GM19455 (cell line): ENCODE results near the gene NTRK2.

Source experiments
- ATAC-seq: cut with Tn5 transposase; IDR thresholded peaks from one replicate; pipeline ENCODE4 v1.9.1; 2021; ENCODE audit not compliant: unreplicated experiment

NTRK2 gene

DNA sequence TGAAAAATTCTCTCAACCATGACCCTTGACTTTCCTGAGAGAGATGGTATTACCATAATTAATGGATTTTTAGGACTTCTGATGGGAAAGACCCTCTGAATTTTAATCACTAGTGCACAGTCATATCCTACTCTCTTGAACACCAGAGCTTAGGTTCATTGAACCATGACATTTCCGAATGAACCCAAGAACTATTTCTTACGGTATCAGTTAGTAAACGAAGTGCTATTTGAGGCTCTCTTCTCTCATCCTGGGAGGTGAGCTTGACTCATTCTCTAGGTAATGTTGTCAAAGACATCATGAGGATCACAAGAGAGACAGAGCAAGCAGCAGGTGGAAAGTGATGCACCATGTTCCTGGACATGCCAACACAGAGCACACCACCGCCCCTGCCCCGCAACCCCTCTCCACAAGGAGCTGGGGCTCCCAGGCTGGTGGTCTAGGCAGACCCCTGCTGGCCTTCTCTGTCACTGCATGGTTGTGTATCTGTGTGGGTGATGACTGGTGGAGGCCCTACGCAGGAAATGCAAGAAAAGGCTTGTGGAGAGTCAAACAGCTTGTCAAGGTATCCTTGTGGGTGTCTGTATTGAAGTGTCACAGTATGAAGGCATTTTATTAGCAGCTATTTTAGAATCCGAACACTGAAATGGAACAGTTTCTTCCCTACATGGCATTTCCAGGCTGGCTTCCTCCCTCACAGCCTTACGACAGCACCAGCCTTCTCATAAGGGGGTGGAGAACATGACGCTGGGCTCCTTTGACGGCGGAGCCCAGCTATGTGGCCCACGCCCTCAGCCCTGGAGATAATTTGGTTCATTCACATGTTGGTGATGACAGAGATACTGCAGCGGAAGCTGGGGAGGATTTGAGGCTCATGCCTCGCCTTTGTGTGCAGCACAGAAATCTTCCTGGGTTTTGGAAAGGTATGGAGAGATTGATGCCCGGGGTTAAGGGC lies 297.6 kb downstream of the NTRK2 start:
- no peak for ATAC-seq

- no peak for ATAC-seq
Measured at GRCh38 chr9:84969084-84969483, 299.6 kb downstream of the NTRK2 start.

- no peak for ATAC-seq
Measured at GRCh38 chr9:84969736-84970135, 300.2 kb downstream of the NTRK2 start.

- no peak for ATAC-seq
Measured at GRCh38 chr9:84970432-84970831, 300.9 kb downstream of the NTRK2 start.

DNA sequence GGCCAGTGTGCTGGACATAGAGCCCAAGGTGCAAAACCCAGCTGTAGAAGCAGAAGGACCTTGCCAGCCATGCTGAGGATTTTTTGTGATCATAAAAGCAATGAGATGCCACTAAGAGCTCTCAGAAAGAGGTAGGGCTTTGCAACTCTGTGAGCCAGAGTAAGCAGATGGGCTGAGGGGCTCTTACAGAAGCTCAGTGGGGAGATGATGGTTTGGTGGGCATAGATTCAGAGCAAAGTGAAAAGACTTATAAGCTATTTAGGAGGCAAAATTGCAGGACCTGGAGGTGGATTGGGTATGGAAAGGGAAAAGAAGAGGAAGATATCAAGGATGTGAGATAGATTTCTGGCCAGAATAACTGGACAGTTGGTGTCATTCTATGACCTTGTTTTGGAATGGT lies 302.0 kb downstream of the NTRK2 start:
- no peak for ATAC-seq

- no peak for ATAC-seq
Measured at GRCh38 chr9:84974258-84974657, 304.7 kb downstream of the NTRK2 start.

DNA sequence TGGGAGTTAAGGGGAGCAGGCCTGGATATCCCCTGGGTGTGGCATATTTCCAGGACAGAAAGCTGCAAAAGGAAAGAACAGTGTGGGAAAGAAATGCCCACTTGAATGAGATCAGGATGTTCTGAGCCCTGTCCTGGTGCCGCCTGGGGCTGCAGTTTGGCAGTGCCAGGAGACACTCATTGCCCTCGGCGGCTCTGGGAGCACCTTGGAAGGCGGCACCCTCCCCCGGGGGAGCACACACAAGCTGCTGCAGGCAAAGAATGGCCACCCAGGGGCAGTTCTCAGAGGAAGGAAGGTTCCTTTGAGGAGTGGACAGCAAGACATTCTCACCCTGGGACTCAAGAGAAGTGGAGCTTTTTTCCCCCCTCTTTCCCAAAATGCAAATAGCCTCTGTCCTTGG lies 305.3 kb downstream of the NTRK2 start:
- ATAC-seq: no peak

DNA sequence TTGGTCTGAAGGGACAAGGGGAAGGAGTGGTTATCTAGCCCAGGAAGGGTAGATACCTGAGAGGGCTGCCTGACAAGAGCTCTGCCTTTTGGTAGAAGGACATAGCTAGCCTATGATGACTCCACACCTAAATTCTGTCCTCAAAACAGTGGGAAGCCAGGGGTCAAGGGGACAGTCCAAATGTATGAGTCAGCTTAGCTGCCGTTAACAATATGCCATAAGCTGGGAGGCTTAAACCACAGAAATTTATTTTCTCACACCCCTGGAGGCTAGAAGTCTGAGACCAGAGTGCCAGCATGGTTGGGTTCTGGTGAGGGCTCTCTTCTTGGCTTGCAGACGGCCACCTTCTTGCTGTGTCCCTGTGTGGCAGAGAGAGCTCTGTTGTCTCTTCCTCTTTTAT lies 306.4 kb downstream of the NTRK2 start:
- ATAC-seq: no peak

DNA sequence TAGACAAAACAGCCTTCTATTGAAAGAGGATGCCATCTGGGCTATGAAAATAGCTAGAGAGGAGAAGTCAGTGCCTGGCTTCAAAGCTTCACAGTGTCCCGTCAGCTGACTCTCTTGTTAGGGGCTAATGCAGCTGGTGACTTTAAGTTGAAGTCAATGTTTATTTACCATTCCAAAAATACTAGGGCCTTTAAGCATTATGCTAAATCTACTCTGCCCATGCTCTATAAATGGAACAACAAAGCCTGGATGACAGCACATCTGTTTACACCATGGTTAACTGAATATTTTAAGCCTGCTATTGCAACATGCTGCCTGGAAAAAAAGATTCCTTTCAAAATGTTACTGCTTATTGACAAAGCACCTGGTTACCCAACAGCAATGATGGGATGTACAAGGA lies 309.1 kb downstream of the NTRK2 start:
- ATAC-seq: no peak

DNA sequence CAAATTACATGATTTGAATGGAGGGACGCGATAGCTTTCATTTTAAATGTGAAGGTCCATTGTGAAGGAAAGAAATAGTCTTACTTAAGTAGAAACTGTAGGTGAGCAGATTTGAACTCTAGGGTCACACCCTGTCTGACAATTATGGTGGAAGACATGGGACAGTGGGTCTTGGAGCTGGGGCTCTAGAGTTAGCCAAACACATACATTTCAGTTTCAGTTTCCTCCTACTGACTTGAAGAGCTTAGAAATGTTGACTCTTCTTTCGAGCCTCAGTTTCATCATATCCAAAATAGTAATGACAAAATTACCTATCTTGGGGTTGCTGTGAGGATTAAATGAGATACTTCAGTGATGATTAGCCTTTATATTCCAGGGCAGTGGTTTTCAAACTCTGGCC lies 314.2 kb downstream of the NTRK2 start:
- no peak for ATAC-seq

DNA sequence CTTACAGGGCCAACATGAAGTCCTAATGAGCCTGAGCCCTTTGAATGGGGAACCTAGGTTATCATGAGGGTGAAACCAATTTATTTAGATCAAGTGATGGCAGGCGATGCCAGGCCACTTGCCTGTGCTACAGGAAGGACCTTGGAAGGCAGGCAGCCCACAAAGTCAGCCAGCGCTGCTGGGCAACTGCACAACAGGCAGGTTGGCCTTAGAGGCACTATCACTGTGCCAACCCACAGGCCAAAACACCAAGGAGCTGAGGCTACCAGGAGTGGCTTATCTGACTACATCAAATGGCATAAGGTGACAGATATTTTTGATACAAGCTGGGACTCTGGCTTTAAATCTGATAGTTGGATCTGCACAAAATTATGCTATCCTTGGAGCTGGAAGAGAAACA lies 319.1 kb downstream of the NTRK2 start:
- no peak for ATAC-seq

- ATAC-seq: no peak
Measured at GRCh38 chr9:84990416-84990815, 320.9 kb downstream of the NTRK2 start.

DNA sequence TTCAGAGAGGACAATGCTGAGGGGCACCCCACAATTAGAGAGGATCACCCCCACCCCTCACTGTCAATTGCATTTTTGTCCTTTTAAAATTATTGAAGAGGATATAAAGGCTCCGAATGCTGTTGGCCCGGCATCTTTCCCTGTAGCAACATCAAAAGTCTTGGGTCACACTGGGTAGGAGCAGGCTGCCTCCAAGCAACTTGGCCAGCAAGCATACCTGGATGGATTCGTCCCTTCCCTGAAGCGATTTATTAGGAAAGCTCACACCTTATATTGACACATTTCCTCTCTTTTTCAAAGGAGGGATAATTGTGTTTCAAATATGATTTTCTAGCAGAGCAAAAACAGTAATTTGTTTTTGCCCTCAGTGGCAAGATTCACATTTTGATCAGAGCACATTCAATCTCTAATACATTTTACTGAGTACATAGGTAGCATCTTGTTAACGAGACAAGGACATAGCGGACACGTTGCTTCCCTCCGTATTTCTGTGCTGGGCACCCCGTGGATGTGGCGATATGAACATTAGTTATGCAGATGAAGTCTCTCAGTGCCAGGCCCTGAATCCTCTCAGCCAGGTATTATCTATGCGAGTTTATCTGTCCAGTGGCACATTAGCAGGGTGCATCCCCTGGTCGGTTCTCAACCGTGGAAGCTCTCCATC lies 321.5 kb downstream of the NTRK2 start:
- ATAC-seq: no peak

GRCh38 chr9:84991514-84991870 lies 322.0 kb downstream of the NTRK2 start:
- no peak for ATAC-seq

DNA sequence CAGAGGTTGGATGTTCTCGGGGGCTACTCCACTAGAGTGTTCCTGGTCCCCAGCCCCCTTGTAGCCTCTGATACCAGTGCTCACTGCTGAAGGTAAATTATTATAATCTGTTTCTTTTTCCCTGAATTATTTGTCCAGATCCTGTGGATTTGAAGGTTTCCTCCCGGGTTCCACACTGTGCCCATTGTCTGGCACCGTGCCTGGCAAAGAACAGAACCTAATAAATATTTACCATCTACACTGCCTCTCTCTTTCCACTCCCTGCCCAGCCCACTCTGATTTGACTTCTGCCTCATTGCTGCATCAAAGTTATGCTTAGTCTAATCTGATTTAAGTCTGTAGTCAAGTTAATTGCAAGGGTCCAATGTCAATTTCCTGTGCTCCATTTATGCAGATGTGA lies 322.9 kb downstream of the NTRK2 start:
- ATAC-seq: no peak

DNA sequence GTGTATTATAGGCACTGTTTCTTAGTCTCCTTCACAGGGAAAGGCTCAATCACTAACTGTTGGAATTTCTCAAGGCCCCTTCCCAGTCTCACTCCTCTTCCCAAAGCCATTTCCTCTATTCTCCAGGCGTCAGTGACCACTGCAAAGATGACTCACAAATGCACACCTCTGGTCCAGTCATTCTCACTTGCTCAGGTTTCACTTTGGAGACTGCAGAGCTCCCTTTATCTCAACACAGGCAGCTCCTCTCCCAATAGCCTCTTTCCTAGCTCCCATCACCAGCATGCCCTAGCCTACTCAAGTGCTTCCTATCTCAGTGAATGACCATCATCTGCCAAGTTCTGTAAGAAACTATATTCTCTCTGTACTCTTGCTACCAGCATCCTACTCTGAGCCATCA lies 323.6 kb downstream of the NTRK2 start:
- ATAC-seq: no peak

DNA sequence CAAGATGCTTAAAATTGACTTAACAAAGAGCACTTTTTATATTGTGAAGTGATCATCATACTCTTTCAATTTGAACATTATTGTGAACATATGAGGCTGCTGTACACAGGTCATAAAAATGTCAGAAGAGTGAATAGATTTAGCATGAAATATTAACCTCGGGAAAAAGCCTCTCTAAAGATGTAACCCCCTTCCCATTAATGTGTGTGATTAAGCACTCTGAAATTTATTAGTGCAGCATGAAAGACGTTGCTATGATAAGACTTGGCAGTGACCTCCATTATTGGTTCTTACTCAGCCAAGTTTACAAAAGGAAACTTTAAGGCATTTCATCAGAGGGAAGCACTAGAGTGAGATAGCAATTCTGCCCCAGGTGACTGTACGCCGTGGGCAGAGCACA lies 326.5 kb downstream of the NTRK2 start:
- no peak for ATAC-seq

DNA sequence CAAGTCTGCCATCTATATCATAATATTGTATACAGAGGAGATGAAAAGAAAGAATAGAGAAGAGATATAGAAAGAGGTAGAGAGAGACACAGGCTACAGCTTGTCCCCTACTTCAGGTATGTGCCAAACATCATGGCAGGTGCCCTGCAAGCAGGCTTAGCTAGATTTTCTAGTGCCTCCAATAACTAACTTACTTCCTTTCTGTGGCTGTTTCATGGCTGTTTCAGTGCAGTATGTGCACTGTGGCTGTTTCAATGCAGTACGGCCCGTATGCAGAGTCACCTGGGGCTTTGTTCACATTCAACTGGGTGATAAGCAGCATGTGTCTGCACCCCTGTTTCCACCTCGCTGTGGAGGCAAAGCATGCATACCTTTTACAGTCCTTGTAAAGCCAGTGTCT lies 327.2 kb downstream of the NTRK2 start:
- ATAC-seq: no peak

DNA sequence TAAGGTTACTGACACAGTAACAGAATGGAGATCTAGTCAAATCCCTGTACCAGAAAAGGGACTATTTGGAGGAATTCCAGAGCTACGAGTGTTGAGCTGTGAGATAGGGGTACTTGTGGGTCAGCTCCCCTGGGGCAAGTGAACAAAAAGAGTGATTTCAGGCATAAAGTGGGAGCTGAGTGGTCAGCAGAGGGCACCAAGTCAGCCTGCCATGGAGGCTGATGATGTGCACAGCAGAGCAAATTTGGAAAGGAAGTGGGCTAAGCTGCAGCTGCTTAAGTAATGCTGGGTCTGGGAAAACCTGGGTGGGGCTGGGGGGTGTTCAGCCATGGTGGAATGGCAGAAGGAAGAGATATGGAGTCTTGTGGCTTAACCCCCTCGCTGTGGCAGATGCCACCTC lies 327.9 kb downstream of the NTRK2 start:
- no peak for ATAC-seq

- no peak for ATAC-seq
Measured at GRCh38 chr9:84998639-84999038, 329.1 kb downstream of the NTRK2 start.

DNA sequence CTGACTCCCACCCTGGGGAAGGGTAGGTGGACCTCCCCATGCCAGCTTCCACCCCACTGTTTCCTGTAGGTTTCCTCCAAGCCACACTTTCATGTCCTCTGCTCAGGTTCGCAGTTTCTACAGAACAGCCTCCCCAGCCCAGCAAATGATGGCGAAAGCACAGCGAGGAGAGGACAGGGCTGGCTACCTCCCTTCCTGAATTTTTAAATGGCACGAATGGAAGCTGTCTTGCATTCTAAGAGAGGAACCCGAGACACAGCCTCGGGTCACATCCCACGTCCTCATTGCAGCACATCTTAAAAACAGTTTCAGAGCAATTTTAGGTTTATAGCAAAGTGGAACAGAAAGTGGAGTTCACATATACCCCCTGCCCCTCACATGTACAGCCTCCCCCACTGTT lies 330.3 kb downstream of the NTRK2 start:
- ATAC-seq: no peak

DNA sequence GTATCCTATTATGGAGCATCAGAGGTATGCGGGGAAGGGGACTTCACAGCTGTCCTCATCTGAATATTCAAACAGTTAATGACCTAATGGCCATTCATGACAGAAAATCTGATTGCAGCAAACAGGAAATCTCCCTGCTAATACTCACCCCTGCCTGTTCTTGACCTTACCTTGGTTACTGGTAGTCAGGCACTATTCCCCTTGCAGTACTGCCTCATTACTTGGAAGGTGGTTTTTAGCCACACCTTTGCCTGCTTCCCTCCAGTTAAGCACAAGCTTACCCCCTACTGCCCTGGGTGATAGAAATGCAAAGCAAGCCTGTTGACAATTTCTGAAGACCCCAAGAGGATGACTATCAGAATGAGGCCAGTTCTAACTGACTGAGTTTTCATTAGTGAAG lies 332.4 kb downstream of the NTRK2 start:
- no peak for ATAC-seq
